CD4-positive, alpha-beta T cell treated with Interleukin-15 for 1 hour (primary cell): ENCODE measurements around the gene OPTC.

ENCODE experiments used
- DNase-seq: peaks from one replicate; pipeline ENCODE4 v3.0.0-alpha.2; 2020

Gene OPTC

DNA sequence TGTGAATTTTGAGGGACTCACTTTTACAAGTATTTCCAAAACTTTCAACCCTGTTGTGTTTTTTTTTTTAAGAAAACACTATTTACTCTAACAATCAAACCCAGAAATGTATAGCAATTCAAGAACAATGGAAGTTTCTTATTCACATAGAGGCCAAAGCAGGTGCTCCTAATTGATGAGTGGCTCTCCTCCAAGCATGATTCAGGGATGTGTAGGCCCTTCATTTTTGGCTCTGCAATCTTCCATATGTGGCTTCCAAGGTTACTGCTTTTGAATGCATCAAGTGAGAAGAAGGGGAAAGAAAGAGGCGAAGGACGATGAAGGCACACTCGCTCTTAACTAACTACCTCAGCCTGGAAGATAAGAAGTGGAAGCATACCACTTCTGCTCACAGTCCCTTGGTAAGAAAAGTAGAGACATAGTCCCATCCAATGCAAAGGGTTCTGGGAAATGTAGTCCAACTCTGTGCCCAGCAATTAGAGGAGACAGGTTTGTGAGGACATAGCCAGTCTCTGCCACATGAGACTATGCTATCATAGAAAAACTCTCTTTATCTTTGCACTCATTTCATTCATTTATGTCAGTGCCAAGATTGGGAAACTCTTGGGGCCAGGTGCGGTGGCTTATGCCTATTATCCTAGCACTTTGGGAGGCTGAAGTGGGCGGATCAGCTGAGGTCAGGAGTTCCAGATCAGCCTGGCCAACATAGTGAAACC is 46.0 kb downstream of the OPTC start:
- no peak for DNase-seq

DNA sequence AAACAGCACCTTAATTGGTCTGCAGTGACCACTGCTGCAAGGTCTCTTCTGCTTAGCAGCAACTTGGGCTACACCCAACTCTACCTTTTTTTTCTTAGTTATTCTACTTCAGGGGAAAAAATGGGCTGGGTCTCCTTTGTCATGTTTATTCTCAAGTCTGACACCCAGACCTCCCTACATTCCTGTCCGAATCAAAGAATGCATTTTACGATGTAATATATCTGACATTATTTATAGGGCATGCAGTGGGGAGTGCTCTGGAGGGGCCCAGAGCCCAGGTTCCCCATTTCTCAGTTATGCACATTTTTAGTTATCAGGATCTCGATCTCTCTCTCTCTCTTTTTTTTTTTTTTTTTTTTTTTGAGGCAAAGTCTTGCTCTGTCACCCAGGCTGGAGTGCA is 50.5 kb downstream of the OPTC start:
- no peak for DNase-seq

DNA sequence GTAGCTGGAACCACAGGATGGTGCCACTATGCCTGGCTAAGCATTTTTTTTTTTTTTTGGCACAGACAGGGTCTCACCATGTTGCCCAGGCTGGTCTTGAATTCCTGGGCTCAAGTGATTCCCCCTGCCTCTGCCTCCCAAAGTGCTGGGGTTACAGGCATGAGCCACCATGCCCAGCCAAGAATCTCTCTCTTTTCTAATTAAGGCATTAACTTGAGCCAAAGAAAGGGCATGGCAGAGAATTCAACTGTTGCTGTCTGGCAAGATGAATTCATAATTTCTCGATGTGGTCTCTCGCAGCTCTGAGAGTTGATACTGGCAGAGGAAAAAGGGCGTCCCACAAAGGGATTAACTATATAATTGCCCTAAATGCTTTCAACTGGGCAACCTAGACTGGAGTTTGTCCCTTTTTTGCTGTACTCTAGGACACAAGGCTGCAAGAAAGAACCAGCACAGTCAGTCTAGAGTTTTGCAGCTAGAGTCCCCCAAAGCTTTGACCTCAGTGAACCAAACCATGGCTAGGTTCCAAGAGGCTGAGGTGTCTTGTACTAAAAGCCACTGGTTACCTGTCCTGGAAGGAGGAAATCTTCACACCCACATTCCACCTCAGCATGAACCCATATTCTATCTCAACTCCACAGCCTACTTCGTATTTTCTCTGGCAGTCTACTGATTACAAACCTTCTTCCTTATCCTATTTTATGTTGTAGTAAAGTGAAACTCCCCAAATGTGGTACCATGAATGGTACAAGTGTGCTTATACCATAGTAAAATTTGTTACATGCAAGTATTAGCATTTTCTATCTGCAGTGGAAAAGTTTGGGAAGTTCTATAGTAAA is 51.2 kb downstream of the OPTC start:
- DNase-seq, result no peak

DNA sequence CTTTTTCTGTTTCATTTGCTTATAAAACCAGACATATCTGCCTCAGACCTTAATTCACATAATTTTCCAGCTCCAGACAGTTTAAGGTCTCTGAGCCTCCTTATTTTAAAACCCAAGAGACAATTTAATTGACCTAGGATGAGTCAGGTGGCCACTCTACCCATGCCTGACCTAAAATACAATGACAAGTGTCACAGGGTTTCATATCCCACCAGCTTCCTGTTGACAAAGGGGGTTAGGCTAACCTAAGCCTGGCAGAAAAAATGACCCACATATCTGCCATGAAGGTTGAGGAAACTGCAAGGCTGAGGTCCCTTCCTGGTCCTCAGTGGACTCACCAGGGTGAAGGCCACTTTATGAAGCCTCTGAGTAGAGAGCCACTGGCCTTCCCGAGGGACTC is 52.3 kb downstream of the OPTC start:
- no peak for DNase-seq

DNA sequence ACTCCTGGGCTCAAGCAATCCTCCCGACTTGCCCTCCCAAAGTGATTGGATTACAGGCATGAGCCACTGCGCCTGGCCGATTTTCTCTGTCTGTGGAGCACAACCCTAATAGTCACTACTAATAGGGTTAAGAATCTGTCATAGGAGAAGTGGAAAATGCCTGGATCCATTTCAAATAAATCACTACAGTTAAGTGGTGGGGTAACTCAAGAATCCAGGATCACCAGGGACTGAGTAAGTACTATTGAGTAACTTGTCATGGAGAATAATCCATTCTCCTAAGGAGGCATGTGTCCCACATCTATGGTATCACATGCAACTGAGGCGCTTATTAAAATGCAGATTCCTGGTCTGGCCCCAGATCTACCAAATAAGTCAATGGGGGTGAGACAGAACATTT is 53.2 kb downstream of the OPTC start:
- no peak for DNase-seq

DNA sequence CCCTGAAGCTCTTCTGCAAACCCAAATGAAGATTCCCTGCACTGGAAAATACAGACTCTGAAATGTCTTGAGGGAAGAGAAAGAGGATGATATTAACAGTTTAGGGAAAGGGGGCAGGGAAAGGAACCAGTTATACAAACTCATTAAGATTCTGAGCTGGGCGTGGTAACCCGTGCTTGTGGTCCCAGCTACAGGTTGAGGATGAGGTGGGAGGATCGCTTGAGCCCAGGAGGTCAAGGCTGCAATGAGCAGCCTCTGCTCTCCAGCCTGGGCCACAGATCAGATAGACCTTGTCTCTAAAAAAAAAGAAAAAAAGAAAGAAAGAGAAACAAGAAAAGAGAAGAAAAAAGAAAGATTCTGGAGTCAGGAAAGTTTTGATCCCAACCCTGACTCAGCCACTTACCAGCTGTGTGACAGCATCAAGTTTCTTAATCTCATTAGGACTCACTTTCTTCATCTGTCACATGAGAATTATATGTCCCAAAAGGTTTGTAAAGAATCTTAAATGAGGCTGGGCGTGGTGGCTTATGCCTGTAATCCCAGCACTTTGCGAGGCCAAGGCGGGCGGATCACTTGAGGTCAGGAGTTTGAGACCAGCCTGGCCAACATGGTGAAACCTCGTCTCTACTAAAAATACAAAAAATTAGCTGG is 53.9 kb downstream of the OPTC start:
- no peak for DNase-seq

DNA sequence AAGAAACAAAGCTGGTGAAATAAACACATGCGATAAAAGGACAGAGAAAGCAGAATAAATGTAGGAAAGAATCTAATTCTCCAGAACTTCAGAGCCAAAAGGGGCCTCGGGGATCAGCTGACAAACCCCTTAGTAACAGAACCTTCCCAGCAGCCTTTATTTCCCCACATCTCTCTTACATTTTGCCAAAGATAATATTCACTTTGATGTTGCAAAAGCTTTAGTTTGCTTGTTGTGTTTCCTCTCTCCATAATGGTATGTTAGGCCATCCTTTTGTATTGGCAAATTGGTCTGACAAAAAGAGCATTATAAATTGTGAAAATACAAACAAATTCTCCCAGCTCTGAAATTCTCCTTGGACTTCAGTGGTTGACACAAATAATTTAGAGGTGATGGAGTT is 54.9 kb downstream of the OPTC start:
- DNase-seq, result no peak

DNA sequence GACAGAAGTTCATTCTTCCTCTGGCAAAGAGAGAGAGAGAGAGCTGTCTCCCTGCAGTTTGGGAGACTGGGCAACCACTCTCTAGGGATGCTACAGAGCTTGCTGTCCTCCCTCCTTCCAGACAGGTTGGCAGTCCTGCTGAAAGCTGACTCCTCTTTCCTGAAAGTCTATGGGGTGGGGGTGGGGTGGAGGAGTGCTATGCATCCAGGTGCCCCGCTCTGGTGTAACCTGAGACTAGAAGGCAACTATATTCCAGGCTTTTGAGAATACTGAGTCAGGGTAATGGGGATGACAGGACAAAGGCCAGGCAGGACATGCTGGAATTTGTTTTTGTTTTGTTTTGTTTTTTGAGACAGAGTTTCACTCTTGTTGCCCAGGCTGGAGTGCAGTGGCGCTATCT is 55.4 kb downstream of the OPTC start:
- DNase-seq, result no peak

DNA sequence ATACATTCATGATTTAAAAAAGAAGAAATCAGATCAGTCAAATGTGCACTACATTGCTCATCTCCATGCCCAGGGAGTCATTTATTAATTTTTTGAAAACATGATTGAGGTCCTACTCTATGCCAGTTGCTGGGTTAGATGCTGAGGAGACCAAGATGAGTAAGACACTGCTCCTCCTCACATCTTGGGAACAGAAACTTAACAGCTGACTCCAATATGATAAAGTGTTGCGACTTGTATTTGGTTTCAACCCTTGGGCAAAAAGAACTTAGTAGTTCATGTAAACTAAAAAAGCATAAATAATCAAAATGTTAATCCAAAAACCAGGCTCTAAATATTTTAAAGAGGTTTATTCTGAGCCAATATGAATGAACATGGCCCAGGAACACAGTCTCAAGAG is 56.9 kb downstream of the OPTC start:
- DNase-seq, result no peak

DNA sequence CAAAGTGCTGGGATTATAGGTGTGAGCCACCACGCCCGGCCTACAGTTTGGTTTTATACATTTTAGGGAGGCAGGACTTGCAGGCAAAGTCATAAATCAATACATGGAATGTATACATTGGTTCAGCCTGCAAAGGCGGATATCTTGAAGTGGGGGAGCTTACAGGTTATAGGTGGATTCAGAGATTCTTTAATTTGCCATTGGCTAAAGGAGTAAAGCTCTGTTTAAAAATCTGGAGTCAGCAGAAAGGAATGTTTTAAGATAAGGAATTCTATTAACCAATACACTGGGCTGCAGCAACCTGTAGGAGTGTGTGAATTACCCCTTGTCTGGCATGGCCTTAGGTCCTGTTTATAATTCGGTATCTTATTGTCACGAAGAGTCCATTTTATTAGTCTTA is 57.6 kb downstream of the OPTC start:
- no peak for DNase-seq

DNA sequence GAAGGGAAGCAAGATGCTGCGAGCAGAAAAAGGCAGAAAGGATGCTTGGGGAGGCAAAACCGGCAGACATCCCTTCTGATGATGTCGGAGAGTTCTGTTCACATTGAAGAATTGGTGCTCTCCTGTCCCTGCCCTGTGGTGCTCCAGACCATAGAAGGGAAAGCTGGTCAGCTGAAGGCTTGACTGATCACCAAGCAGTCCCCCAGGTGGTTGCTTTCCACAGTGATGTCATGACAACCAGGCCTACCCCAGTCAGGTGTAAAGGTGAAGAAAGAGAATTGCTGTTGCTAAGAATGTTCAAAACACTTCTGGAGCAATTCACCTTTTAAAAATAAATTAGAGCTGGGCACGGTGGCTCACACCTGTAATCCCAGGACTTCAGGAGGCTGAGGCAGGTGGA is 59.5 kb downstream of the OPTC start:
- DNase-seq, result no peak

DNA sequence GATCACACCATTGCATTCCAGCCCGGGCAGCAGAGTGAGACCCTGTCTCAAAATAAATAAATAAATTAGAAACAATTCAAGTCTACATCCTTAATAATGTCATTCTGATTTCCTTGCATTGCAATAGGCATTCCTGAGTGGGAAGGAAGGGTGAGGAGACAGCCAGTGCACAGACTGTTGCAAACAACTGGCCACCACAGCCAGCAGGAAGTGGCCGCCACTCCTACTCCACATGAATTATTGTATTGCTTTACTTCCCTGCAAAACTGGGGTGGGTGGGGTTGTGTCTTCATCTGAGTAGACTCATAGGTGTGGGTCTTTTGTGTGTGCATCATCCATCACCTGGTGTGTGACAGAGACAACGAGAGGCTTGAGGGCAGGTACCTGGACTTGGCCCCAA is 60.1 kb downstream of the OPTC start:
- no peak for DNase-seq

DNA sequence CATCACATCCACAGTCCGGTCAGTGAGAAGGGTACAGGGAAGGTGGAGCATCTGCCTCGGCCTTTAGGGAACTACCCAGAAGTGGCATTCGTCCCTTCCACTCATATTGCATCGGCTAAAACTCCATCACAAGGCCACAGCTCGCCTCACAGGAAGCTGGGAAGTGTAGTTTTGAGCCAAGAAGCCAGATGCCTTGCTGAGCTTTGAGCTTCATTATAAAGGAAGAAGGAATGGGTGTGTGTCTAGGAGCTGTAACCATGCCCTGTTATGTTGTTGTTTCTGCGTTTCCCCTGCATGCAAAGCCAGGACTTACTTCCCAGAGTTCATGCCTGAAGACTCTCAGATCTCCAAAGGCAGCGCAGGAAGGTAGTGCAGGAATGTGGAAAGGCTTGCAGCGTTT is 61.1 kb downstream of the OPTC start:
- DNase-seq, result no peak

DNA sequence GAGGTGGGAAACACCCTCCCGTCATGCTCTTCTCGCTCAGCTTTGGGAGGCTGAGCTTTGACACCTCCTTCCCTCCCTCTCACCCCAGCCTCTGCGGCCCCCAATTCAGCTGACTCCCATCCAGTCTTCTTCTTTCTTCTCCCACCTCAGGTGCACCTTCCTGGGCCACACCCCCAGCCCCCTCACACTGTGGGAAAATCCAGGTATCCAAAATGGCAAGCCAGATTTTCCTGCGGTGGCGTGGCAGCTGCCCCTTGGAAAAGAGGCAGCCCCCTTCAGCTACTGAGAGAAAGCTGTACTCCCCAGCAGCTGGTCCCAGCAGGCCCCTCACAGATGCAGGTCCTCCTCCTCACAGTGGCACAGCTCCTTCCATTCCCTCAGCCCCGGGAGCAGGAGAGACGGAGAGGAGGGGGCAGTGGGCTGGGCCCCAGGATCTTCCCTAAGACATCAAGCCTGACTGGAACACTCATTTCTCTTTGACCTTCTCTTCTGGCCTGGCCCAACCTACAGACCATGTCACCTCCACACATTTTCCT is 61.6 kb downstream of the OPTC start:
- DNase-seq, result no peak

DNA sequence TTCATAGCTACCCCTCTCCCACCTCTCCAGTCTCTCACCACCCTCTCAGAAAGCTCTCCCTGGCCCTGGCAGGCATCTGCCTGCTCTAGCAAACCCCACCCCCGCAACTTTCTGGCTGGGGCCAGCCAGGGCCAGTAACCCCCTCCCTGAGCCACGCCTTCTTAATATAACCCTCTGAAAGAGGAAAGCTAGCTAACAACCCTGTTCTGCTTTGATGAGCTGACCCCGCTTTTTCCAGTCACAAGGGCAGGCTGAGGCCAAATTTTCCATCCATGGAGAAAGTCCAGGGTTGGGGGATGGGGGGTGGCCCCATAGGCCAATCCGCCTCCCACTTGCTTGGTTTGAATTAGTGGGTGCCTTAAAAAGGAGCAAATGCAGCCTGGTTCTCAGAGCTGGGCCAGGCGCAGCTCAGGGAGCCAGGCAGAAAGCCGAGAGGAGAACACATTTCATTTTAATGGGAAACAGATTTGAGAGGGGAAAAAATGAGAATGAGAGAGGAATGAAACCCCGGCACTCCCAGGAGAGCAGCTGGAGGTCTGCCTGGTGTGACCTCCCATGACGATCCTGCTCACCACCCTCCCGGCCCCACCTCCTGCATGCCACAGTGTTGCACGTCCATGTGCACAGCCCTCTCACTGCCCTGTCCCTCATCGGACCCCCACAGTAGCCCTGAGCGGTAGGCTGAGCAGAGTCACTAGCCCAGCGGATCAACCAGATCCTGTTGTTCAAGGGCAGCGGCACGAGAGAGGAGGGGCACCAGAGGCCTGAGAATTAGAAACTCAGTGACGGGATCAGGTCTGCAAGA is 62.3 kb downstream of the OPTC start:
- DNase-seq, result no peak

DNA sequence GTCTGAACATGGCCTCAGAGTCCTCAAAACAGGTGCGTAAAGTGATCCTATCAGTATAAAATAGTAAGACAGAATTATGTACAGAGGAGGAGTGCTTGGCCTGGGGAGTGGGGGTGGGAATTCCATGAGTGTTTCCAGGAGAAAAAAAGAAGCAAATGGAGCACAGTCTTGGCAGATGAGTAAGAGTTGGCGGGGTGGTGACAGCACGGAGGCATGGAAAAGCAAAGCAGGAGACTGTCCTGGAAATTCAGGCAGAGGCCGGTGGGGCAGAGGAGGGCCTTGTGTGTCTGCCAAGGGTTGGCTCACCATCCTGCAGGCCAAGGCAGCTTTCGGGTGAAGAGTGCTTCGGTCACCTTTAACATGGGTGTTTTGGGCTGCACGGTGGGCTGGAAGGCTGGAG is 63.4 kb downstream of the OPTC start:
- no peak for DNase-seq

DNA sequence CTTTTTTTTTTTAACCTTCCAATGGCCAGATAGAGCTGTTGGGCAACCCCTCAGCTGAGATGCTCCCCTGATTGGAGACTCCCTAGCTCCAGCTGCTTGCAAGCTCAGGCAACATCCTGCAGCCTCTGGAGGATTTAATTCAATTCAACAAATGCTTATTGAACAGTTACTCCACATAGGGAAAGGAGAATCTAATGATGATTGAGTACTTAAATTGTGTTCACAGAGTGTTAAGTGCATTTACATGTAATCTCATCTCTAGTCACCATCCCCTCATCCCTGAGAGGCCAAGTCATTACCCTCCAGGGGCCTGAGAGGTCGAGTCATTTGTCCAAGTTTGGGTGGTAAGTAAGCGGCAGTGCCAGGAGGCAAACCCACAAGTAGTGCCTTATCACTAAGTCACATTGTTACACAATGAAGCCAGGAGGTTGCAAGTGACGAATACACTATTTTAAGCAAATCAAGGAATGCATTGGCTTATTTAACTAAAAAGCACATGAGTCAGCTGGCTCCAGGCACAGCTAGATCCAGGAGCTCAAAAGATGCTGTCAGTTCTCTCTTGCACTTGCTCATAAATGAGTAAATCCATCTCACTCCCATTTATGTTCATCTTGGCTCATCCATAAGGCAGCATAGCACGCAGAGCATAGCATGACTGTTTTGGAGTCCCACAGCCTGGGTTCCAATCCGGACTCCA is 64.3 kb downstream of the OPTC start:
- no peak for DNase-seq
